Activated CD8-positive, alpha-beta memory T cell treated with anti-CD3 and anti-CD28 coated beads, Interleukin-2, amount 50 U/mL, for 1 hour (primary cell): ENCODE measurements around the gene FAM81B.

Experiments used
- DNase-seq: peaks from one replicate; pipeline ENCODE4 v3.0.0-alpha.2; 2020; ENCODE audit errors: extremely low read depth

FAM81B gene

GRCh38 chr5:95401626-95402025, 10.5 kb downstream of the FAM81B start:
- DNase-seq: no peak

DNA sequence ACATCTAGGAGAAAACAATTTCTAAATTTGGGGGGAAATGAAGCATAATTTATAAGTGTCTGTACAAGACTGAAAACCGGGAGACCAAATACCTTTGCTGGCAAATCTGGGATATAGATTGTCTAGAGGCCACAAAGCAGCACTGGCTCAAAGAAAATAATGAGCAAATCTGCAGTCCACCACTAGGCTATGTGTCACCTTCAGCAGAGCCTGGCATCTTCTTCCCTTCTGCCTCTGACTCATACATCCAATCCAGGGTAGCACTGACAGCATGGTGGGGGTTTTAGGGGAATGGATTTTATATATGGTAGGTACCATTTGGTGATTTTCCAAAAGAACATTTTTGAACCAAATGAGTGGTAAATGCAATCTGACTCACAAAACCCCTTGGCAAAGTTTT, 12.8 kb downstream of the FAM81B start:
- no peak for DNase-seq

GRCh38 chr5:95406426-95407090, 15.4 kb downstream of the FAM81B start:
- DNase-seq: no peak

DNA sequence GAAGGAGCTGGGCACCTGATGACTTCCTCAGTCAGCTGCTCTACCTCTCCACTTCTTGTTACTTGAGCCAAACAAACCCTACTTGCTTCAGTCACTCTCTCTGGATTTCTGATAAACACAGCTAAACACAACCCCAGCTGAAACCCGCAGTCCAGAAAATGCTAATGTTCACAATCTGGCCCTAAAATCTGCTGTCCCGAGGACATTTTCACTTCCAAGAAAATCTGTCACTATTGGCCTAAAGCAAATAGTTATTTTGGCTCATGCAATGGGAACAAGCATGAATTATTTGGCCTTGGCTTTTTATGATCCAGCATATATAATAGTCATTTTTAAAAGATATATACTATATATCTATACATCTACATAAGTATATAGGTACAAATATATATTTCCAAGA, 19.1 kb downstream of the FAM81B start:
- DNase-seq: no peak

DNA sequence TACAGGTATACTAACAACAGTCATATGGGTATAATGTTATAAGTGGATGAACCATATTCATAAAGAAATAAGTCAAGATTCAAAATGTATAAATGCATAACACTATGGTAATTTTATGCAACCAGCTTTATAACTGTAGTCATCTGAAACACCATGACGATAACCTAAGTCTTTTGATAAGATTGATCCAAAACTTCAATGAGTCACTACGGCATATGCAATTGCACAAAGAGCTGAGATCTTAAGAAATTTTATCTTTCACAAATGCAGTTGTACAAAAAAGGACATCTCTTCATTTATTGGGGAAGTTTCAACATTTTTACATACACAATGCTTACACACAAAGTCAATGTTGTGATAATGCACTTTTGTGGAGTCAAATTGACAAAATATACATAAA, 20.3 kb downstream of the FAM81B start:
- no peak for DNase-seq

DNA sequence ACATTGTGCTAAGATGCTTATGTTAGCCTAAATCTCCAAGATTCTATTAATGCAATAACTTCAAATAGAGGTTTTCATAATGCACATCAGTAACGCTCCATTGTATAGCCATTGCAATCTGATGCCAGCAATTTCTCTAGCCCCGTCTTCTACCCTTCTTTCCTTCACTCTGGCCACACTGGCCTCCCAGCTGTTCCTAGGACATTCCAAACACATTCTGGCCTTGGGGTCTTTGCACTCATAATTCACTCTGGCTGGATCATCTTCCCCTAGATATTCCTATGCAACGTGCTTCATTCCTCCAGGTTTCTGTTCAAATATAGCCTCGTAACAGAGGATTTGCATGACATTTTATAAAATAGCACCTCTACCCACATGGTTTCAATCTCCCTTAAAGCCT, 23.3 kb downstream of the FAM81B start:
- DNase-seq: no peak

- no peak for DNase-seq
These were observed 26.8 kb downstream of the FAM81B start for GRCh38 chr5:95417971-95418370.

DNA sequence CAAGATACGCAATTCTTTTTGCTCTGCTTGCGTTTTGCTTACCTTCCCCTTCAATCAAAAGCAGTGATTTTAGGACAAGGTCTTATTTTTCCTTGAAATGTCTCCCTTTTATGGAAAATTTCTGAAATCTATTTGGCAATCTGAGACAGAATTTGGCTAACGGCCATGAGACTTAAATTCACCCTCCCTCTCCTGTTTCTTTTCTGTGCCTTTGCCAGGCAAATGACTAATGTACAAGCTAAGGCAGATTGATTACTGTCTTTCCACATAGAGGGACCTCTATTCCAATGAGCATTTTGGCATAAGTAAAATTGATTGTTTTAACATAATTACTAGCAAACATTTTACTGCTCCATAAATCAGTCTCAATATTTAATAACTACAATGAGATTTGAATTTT, 31.7 kb downstream of the FAM81B start:
- no peak for DNase-seq

GRCh38 chr5:95424016-95424415, 32.9 kb downstream of the FAM81B start:
- no peak for DNase-seq

GRCh38 chr5:95424526-95424925, 33.4 kb downstream of the FAM81B start:
- no peak for DNase-seq

DNA sequence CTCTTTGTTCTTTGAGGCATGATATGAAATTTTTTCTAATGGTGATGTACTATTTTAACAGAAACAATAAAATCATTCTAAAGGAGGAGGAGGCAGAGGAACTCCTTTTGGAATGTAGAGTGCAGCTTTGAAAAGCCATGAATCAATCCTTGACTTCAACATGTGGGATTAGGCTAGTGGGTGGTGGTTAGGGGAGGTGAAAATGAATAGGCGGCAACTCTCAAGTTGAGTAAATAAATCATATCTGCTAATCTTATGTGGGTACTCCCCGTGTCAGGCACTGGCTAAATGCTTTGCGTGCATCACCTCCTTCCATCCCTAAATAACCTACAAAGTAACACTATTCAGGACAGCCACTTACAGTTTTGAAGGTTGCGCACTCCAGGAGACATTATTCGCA, 35.1 kb downstream of the FAM81B start:
- DNase-seq: no peak

DNA sequence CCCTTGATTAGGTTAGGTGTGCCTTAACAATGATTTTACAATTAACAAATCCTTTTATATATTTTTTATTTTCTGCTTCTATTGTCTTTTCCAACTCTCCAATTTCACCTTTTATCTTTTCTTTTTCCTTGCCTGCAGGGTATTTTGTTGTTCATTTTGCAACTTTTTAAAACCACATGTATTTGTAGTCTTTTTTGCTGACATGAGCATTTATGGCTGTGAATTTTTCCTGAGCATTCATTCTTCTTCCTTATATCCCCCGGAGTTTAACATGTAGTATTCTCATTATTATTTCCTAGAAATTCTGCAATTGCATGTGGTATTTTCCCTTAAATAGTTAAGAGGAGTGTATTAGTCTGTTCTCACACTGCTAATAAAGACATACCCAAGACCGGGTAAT, 41.6 kb downstream of the FAM81B start:
- no peak for DNase-seq

GRCh38 chr5:95439801-95440493, 48.8 kb downstream of the FAM81B start:
- DNase-seq: no peak

DNA sequence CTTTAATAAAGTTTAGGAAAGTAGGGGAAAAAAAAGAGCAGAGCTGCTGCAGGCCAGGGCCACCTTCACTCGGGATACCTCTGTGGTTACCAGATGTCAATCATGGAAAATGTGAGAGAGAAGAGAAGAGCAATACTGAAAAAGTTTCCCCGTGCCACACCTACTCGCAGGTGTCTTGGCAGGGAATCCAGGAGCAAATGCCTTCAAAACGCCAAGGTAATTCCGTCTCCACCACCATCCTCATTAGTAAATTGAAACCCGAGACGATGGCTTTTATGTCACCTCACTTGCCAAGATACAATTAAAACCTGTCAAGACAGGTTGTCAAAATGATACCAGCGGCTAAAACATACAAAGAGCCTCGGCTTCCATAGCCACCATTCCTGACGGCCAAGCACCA, 49.7 kb downstream of the FAM81B start:
- no peak for DNase-seq

- no peak for DNase-seq
These were observed 50.5 kb downstream of the FAM81B start for GRCh38 chr5:95441636-95442035.

GRCh38 chr5:95445442-95445841, 54.3 kb downstream of the FAM81B start:
- DNase-seq: no peak

DNA sequence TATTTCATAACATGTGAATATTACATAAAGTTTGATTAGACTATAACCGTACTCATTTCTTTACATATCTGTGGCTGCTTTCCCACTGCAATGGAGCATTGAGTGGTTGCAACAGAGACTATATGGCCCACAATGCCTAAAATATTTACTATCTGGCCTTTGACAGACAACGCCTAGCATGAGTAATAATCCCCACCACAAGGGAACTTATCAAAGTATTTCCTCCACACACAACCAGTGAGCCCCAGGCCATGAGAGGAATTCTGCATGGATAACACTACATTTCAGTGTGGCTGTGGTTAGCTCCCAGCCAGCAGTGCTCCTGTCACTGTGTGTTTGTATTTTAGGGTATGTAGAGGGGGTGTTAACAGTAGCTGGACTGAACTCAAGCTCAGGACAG, 54.8 kb downstream of the FAM81B start:
- no peak for DNase-seq

DNA sequence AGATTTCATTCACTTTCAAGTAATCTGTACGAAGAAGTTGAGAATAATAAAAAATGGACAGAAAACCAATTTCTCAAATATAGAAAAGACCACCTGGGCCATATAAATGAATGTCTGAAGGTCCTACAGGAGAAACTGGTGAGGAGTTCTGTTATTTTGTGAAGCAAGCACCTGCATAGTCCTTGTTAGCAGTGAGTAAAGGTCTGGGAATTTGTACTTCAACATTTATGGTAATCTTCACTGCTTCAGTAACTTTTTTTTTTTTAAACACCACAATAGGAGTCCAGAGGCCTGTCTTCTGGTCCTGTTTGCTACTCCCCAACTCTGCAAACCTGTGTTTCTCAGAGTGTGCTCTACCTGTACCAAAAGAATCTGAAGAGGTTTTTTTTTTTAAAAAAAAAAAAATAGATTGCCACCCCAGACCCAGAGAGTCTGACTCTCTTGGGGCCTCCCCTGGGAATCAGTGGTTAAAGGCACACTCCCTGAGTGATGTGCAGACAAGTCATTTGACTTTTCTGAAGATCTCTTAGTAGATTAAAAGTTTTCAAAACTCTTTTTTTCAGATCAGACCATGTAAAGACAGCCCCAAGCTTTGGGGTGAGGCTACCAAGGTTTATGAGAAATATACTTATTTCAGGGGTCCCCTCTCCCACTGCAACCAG, 55.5 kb downstream of the FAM81B start:
- no peak for DNase-seq

GRCh38 chr5:95447961-95448360, 56.8 kb downstream of the FAM81B start:
- DNase-seq: no peak

DNA sequence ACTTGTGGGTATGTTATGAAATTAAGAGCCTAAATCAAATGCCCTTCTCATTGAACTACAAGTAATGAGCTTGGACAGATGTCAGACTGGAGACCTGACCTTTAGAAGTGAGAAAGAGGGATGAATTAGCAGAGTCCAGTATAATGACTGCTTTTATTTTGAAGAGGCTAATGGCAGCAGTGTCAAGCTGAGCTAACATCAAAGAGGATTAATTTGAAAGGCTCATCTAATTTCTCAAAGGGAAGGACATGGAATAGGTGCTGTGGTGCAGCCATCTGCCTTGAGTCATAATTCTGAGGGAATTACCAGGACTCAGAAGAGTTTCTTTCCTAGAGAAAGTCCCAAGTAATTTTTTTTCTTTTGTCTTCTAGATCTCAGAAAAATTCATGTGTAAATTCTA, 57.6 kb downstream of the FAM81B start:
- no peak for DNase-seq

DNA sequence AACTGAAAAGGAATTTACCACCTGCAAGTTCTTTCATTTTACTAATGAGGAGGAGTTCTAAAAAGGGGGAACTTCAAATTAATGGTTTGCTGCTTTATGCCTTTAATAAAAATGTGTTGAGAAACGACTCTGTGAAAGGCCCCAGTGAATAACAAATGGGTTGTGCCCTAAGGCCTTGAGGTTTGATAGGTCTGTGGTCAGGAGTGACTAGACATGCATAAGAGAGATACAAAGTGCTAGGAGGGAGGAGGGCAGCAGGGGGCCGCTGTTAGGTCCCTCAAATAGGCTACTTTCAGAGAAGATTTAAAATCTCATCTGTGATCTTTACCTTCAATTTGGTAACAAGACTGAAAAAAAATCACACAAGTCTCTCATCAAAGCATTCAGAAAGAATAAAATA, 58.3 kb downstream of the FAM81B start:
- no peak for DNase-seq

DNA sequence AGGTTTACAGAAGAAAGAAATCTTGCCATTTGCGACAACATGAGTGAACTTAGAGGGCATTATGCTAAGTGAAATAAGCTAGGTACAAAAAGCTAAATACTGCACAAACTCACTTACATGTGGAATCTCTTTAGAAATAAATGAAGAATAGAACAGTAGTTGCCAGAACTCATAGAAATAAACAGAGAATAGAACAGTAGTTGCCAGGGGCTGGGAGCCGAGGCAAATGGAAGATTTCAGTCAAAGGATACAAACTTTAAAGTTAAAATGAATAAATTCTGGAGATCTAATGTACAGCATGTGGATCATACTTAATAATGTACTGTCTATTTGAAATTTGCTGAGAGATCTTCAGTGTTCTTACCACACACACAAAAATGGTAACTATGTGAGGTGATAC, 63.4 kb downstream of the FAM81B start:
- no peak for DNase-seq

DNA sequence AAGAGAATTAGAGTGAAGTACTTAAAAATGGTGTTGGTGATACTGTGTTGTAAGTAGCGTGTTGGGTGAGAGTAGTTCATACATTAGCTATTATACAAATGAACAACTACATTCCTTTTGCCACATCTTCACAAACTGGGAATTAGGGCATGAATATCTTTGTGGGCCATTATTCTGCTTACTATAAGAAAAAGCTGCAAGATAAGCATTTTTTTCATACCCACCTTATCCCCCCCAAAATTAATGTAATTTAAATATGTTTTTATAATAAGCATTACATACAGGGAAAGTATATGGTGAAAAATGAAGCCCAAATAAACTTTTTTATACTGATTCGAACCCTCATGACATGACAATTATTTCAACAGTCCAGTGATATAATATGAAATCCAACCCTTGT, 69.5 kb downstream of the FAM81B start:
- no peak for DNase-seq
